ENCODE measurements around the gene MACROD2.
"Not testable (repeated sequence)": the region's sequence is repeated elsewhere in the genome, so short reads cannot be mapped to it uniquely, and the experiment has no call there.

MACROD2 gene

DNA sequence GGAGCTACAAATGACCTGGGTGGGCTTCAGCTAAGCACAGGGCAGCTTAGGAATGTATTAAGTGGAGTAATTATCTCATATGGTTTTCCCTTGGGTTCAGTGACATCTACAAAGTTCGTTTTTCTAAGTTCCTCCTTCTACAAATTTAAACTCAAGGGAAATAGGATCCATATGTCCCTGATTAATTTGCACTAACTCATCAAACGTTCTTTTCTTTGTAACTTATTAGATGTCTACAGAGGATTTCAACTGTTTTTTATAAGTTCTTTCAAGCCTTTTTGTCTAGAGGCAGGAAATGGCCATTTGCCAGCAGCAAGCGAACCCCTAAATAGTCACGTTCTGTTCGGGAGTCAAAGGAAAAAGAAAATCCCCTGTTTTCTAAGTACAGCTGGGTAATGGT lies 1517.6 kb downstream of the MACROD2 start:
- no peak for DNase-seq

GRCh38 chr20:15515691-15516090 lies 1520.4 kb downstream of the MACROD2 start:
- DNase-seq = no peak

DNA sequence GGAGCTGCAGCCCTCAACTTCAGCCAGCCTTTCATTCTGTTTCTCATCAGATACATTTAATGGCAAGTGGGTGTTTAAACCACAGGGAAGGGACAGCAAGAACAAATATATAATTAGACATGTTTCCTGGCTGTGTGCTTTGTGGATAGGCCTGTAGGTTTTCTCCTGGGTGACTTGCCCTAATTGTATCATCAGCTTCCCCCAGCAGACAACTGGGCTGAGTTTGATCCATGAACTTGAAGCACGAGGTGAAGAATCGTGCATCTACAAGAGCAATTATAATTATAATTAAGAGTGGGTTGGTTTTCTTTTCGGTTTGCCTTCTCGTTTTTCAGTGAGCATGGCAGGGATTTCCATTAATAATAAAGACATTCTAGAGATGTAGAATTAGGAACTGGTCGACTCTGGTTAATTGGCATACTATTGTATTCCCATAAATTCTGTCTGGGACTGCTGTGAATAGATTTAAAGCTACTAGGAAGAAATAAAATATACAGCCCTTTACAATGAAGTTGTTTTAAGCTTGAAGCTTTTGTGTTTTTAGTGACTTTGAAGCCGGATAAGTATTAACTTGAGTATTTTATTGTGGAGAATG lies 1525.7 kb downstream of the MACROD2 start:
- DNase-seq = no peak

DNA sequence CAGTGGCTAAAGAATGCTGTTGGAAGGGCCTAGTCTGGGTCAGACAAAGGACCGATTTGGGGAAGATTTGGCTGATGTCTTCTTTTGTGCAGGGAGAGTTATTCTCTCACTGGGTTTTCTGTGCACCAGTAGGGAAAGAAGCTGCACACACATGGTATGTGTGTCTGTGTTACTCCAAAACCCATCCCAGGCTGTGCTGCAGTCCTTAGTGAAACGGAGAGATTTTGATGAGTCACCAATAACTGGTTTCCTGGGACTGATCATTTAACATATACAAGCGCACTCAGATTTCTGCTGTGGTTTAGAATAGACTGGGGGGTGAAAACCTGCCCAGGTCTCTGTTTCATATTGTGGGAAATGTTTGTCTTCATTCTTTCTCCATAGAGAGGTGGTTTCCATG lies 1528.1 kb downstream of the MACROD2 start:
- DNase-seq = no peak

GRCh38 chr20:15528391-15529111 lies 1533.2 kb downstream of the MACROD2 start:
- DNase-seq = no peak

GRCh38 chr20:15535863-15536262 lies 1540.5 kb downstream of the MACROD2 start:
- DNase-seq = no peak

DNA sequence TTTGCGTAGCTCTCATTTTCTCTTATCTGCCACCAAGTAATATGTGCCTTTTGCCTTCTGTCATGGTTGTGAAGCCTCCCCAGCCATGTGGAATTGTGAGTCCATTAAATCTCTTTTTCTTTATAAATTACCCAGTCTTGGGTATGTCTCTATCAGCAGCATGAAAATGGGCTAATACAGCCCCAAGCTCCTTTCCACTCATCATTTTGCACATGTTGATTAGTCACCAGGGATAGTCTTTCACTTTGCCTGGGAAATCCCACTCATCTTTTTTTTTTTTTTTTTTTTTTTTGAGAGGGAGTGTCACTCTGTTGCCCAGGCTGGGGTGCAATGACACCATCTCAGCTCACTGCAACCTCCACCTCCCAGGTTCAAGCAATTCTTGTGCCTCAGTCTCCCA lies 1541.9 kb downstream of the MACROD2 start:
- DNase-seq = not testable (repeated sequence)

GRCh38 chr20:15542655-15543054 lies 1547.3 kb downstream of the MACROD2 start:
- no peak for DNase-seq

DNA sequence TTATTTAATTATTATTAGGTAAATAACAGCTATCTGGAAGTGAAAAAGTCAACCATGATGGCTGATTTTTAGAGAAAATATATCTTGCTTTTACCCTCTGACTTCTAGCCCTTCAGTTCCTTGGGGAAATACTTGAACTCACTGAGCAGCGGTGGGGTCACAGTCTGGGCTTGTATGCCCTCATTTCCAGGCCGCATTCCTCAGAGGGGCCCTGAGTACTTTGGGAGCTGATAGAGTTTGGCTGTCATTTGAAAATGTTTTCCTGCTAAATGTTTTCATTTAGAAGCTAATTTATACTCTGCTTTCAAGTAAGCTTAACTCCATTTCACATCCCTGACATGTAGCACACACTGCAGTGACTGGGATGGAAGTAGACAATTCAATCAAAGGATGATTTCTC lies 1549.4 kb downstream of the MACROD2 start:
- DNase-seq = no peak

DNA sequence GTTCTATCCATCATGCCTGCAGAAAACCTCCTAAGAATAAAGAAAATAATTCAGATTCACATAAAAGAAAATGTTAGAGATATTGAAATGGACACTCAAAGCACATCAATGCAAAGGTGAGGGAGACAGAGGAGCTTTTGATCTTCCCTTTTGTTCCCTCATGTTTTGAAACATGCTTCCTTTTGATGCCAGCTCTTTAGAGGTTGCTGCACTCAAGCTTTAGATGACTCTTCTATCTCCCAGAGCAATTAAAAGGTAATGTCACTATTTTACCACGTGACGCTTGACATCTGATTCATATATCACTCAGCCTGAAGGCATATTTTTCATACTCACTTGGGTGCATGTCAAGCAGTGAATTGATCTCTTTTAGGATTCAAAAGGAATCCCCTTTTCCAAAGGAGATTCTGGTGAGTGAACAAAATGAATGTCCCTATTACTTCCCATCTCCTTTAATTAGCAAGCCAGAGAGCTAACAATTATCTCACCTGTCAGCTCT lies 1551.3 kb downstream of the MACROD2 start:
- DNase-seq = no peak

GRCh38 chr20:15547119-15547518 lies 1551.8 kb downstream of the MACROD2 start:
- no peak for DNase-seq

DNA sequence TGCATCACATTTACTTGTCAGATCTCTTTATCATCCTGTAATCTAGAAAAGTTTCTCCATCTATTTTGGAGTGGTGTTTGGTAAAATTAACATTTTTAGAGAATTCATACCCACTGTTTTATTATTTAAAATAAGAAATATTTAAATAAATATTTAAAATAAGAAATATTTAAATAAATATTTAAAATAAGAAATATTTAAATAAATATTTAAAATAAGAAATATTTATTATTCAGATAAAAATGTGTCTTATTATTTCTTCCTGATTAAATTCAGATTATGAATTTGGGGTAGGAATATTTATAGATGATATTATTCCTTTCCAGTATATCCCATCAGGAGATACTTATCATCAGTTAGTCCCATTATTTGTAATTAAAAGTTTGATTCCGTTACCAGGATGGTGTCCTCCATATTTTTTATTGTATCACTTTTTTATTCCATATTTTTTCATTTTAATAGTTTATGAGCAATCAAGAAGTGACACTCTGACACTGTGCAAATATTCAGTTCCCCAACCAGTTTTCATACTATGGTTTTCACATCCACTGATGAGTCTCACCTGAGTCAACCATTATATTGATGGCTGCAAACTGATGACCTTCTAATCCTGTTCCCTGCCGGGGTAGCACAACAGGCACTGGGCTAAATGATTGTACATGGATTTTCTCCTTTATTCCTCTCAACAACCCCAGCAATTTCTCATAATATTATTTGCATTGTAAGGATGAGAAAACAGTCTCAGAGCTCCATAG lies 1555.0 kb downstream of the MACROD2 start:
- DNase-seq = no peak

DNA sequence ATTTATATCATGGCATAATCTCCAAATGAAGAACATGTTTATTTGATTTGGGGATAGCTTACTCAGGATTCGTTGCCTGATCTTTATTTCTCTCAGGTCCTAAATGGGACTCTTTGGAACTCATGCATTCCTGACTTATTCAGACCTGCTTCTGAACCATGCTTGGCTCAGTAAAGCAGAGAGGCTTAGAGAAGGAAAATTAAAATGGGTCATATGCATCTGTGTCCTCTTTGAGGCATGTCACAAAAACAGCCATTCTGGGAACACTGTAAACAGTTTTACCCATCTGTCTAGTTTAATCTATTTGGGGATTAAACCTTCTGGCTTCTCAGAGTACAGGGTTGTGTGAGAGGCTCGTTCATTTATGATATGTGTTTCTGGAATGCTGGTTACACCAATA lies 1560.6 kb downstream of the MACROD2 start:
- no peak for DNase-seq

GRCh38 chr20:15556869-15557268 lies 1561.6 kb downstream of the MACROD2 start:
- no peak for DNase-seq

DNA sequence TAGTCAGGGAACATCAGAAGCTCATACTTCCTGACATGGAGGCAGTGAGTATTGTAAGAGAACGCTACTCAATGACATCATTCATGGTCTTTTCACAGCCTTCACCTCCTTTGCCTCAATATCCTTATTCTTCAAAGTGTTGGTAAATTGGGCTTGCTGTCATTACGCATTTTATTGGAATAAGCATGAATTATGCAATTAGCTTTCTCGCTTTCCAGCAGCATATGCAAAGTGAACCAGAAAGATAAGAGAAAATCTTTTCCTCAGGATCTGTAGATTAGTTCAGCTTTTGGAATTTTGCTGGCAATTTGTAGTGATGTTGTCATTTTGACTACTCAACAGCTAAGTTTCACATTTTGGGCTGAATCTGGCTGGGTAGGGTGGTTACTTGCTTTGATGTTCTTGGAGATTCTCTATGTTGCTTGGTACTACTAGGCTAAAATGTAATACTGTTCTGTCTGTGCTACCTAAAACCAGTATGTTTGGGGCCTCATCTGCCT lies 1565.8 kb downstream of the MACROD2 start:
- DNase-seq = no peak

GRCh38 chr20:15561707-15562404 lies 1566.5 kb downstream of the MACROD2 start:
- no peak for DNase-seq

- no peak for DNase-seq
Observed at GRCh38 chr20:15563836-15564235, 1568.5 kb downstream of the MACROD2 start.

DNA sequence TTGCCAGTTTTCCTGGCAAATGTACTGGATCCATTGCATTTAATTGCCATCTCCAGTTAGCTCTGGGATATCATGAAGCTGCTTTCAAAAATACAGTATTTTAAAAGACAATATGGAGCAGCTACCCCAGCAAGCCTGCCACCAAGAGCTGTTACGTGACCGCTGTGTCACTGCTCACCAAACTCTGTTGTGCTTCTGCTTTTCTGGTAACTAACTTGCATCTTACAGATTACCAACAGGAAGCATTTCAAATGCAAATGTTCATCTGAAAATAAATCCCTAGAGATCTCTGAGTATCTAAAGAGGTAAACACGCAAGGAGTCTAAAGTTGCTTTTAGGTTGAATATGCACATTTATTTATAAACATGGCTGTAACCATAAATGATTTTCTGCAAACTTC lies 1569.7 kb downstream of the MACROD2 start:
- DNase-seq = no peak

- no peak for DNase-seq
Observed at GRCh38 chr20:15565786-15566185, 1570.5 kb downstream of the MACROD2 start.

- DNase-seq = no peak
Observed at GRCh38 chr20:15567219-15567618, 1571.9 kb downstream of the MACROD2 start.

DNA sequence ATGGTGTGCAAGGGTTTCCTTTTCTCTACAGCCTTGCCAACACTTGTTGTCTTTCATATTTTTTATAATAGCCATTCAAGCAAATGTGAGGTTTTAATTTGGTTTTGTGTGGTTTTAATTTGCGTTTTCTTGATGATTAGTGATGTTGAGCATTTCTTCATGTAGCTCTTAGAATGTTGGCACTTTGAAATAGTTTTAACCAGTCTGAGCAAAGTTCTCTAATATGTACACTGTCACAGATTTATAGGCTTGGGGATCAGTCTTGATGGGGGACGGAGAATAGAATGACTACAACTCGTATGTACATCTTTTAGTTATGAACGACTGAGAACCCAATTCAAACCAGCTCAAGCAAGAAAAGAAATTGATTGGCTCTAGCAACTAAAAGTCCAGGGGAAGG lies 1574.8 kb downstream of the MACROD2 start:
- no peak for DNase-seq

DNA sequence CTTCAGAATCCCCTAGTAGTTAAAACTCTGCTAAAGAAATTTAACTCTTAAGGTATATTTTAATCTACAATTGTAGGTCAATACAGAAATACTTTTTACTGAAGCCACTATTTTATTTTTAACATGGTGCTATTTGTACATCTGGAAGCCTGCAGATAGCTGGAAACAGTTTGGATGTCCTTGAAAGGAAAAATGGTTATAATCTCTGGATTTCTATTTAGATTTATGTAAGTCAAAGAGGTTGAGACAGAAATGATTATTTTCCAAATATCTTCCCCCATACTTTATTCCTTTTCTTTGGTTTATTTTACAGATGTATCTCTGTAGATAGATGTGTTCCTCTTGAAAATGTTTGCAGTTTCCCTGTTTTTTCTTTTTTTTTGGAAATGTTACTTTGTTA lies 1575.7 kb downstream of the MACROD2 start:
- no peak for DNase-seq

DNA sequence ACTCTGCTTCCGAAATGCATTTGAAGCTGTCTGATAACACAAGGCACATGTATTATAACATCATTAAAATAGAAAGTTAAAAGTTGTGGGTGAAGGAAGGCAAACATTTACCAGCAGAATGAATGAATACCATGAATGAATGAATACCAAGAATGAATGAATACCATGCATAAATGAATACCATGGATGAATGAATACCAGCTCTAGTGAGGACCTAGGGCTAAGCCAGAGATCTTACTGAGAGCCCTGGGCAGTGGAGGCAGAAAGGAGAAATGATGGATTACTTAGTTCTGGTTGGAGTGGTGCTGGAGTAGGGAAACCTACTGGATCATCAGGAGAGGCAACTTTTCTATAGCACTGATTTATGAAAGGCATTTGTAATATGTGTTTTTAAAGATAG lies 1579.9 kb downstream of the MACROD2 start:
- DNase-seq = no peak

All from NCI-H748 treated with DMSO at 0.1 percent for 48 hours (cell line).